NCI-H2081 treated with DMSO at 0.1 percent for 48 hours (cell line): ENCODE measurements around the gene GABPA.
"Not testable (repeated sequence)": the region's sequence is repeated elsewhere in the genome, so short reads cannot be mapped to it uniquely, and the experiment has no call there.

Source experiments
- DNase-seq: peaks from one replicate; lab custom pipeline; 2025; lab: John Stamatoyannopoulos, UW

The GABPA gene

GRCh38 chr21:25742900-25743299 is 8.1 kb downstream of the GABPA start:
- no peak for DNase-seq

GRCh38 chr21:25744854-25745253 is 10.1 kb downstream of the GABPA start:
- DNase-seq: no peak

- no peak for DNase-seq
Observed at GRCh38 chr21:25750085-25750484, 15.3 kb downstream of the GABPA start.

GRCh38 chr21:25752416-25752815 is 17.6 kb downstream of the GABPA start:
- DNase-seq: no peak

- DNase-seq: no peak
Observed at GRCh38 chr21:25756190-25756932, 21.6 kb downstream of the GABPA start.

GRCh38 chr21:25757531-25757930 is 22.8 kb downstream of the GABPA start:
- DNase-seq: no peak

- no peak for DNase-seq
Observed at GRCh38 chr21:25759573-25759972, 24.8 kb downstream of the GABPA start.

GRCh38 chr21:25760061-25760460 is 25.3 kb downstream of the GABPA start:
- no peak for DNase-seq

- no peak for DNase-seq
Observed at GRCh38 chr21:25760677-25761076, 25.9 kb downstream of the GABPA start.

- no peak for DNase-seq
Observed at GRCh38 chr21:25764065-25764464, 29.3 kb downstream of the GABPA start.

GRCh38 chr21:25767921-25768320 is 33.1 kb downstream of the GABPA start:
- DNase-seq: no peak

GRCh38 chr21:25772686-25773085 is 37.9 kb downstream of the GABPA start:
- no peak for DNase-seq

GRCh38 chr21:25776440-25776839 is 41.7 kb downstream of the GABPA start:
- DNase-seq: no peak

GRCh38 chr21:25778126-25778875 is 43.5 kb downstream of the GABPA start:
- DNase-seq: not testable (repeated sequence)

- no peak for DNase-seq
Observed at GRCh38 chr21:25788677-25789076, 53.9 kb downstream of the GABPA start.

- DNase-seq: no peak
Observed at GRCh38 chr21:25790122-25790877, 55.5 kb downstream of the GABPA start.

GRCh38 chr21:25790878-25791204 is 56.1 kb downstream of the GABPA start:
- DNase-seq: no peak

GRCh38 chr21:25791319-25791718 is 56.5 kb downstream of the GABPA start:
- DNase-seq: no peak

GRCh38 chr21:25801217-25802014 is 66.6 kb downstream of the GABPA start:
- DNase-seq: no peak

GRCh38 chr21:25806060-25806459 is 71.3 kb downstream of the GABPA start:
- no peak for DNase-seq

- DNase-seq: no peak
Observed at GRCh38 chr21:25807191-25807590, 72.4 kb downstream of the GABPA start.

GRCh38 chr21:25809013-25809412 is 74.2 kb downstream of the GABPA start:
- no peak for DNase-seq
